KMS-11 (cell line): ENCODE measurements around the gene RAI14.

Source experiments
- H2AFZ ChIP-seq: fragments of 200-600 bp; sonication (generic); 2 replicates; pipeline ENCODE4 v1.6.1; 2016; ENCODE audit warnings: antibody characterized with exemption, mixed run types, low read depth
- H3K27ac ChIP-seq: fragments of 200-600 bp; sonication (generic); 2 replicates; pipeline ENCODE4 v1.6.1; 2016; ENCODE audit warnings: mild to moderate bottlenecking, mixed run types
- H3K27me3 ChIP-seq: fragments of 200-600 bp; sonication (generic); 2 replicates; pipeline ENCODE4 v1.6.1; 2017; ENCODE audit warnings: mild to moderate bottlenecking, low read depth, mixed run types, moderate library complexity; ENCODE audit not compliant: insufficient read depth
- H3K36me3 ChIP-seq: fragments of 200-600 bp; sonication (generic); 2 replicates; pipeline ENCODE4 v1.6.1; 2017; ENCODE audit warnings: mild to moderate bottlenecking, mixed run types; ENCODE audit not compliant: insufficient read depth
- H3K4me1 ChIP-seq: fragments of 200-600 bp; sonication (generic); 2 replicates; pipeline ENCODE4 v1.6.1; 2016; ENCODE audit warnings: mild to moderate bottlenecking, low read depth, mixed run types; ENCODE audit not compliant: poor library complexity, severe bottlenecking
- H3K4me2 ChIP-seq: fragments of 200-600 bp; sonication (generic); 2 replicates; pipeline ENCODE4 v1.7.0; 2016; ENCODE audit warnings: mild to moderate bottlenecking, mixed run types
- H3K4me3 ChIP-seq: fragments of 200-600 bp; sonication (generic); IDR thresholded peaks from 2 replicates; pipeline ENCODE4 v1.6.1; 2017; ENCODE audit warnings: low read depth, low read length, mixed read lengths; ENCODE audit not compliant: insufficient read depth
- H3K79me2 ChIP-seq: fragments of 200-600 bp; sonication (generic); 2 replicates; pipeline ENCODE4 v1.6.1; 2016; ENCODE audit warnings: low read depth, mixed run types; ENCODE audit not compliant: insufficient read depth
- H3K9ac ChIP-seq: fragments of 200-600 bp; sonication (generic); 2 replicates; pipeline ENCODE4 v1.6.1; 2016; ENCODE audit warnings: mild to moderate bottlenecking, mixed run types
- H4K20me1 ChIP-seq: fragments of 200-600 bp; sonication (generic); 2 replicates; pipeline ENCODE4 v1.6.1; 2016; ENCODE audit warnings: mild to moderate bottlenecking, mixed run types; ENCODE audit not compliant: insufficient read depth
- CTCF ChIP-seq: fragments of 200-600 bp; sonication (generic); conservative IDR thresholded peaks from 2 replicates; pipeline ENCODE4 v1.6.1; 2017; ENCODE audit warnings: low read depth, mild to moderate bottlenecking, antibody characterized with exemption, low read length, moderate library complexity, mixed read lengths

Gene RAI14

DNA sequence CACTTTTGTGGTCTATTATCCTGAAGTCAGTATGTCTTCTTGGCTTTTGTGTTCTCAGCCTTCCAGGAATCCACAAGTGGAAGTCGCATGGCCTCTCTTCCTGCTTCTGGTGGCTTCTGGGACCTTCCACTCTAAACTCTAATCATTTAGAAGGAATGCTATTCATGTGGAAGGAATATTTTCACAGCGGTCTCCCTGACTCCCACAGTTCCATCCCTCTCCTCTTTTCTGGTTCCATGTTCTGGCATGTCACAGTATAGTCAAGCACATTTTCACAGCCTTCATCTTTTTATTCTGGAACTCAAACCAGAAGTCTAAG is 7.3 kb upstream of the RAI14 start:
- no peaks in the 10 kb centered on the region for H4K20me1 ChIP-seq
- H3K9ac ChIP-seq = no peak overlapping the region
- no peaks in the 10 kb centered on the region for H3K36me3 ChIP-seq
- H3K27me3 ChIP-seq = no peaks in the 10 kb centered on the region
- no peak overlapping the region for H3K4me3 ChIP-seq
- no peak overlapping the region for H3K27ac ChIP-seq
- H3K79me2 ChIP-seq = no peaks in the 10 kb centered on the region
- TF ChIP-seq CTCF = no peak
- no peak overlapping the region for H2AFZ ChIP-seq
- H3K4me2 ChIP-seq = no peak overlapping the region
- no peaks in the 10 kb centered on the region for H3K4me1 ChIP-seq

GRCh38 chr5:34651791-34652190 is 4.3 kb upstream of the RAI14 start:
- Histone ChIP-seq H3K79me2 (no peaks in the 10 kb centered on the region), H3K27ac (no peak overlapping the region), H2AFZ (no peak overlapping the region), H3K4me2 (no peak overlapping the region), H3K4me1 (no peaks in the 10 kb centered on the region), H3K4me3 (no peak overlapping the region), H4K20me1 (no peaks in the 10 kb centered on the region), H3K27me3 (no peaks in the 10 kb centered on the region), H3K36me3 (no peaks in the 10 kb centered on the region), H3K9ac (no peak overlapping the region)
- TF ChIP-seq CTCF = no peak

DNA sequence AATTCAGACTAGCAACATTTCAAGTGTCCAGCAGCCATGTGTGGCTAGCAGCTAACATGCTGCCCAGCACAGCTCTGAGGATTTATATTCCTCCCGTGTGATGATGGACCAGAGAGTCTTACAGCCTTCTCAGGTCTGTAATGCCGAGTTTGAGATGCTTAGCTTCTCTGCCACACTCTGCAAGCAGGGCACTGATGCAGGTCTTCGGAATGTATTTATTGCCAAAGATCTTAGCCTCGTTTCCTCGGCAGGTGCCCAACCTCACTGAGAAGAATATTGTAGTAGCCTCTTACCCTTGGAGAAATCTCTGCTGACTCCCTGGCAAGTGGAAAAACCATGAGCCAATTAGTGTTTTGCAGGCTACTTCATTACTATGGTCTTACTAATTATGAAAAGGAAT is 3.7 kb upstream of the RAI14 start:
- no peaks in the 10 kb centered on the region for H3K36me3 ChIP-seq
- H3K9ac ChIP-seq = no peak overlapping the region
- H2AFZ ChIP-seq = no peak overlapping the region
- H3K27me3 ChIP-seq = no peaks in the 10 kb centered on the region
- no peak for TF ChIP-seq CTCF
- no peaks in the 10 kb centered on the region for H3K79me2 ChIP-seq
- H4K20me1 ChIP-seq = no peaks in the 10 kb centered on the region
- no peak overlapping the region for H3K4me2 ChIP-seq
- H3K4me1 ChIP-seq = peaks cover 2% of the 10 kb centered on the region
- H3K27ac ChIP-seq = no peak overlapping the region
- no peak overlapping the region for H3K4me3 ChIP-seq

- TF ChIP-seq CTCF = no peak
- H3K9ac ChIP-seq = no peak overlapping the region
- no peak overlapping the region for H3K4me3 ChIP-seq
- H3K36me3 ChIP-seq = no peaks in the 10 kb centered on the region
- H4K20me1 ChIP-seq = no peaks in the 10 kb centered on the region
- H3K27me3 ChIP-seq = no peaks in the 10 kb centered on the region
- no peak overlapping the region for H2AFZ ChIP-seq
- H3K27ac ChIP-seq = no peak overlapping the region
- peaks cover 6% of the 10 kb centered on the region for H3K4me1 ChIP-seq
- no peaks in the 10 kb centered on the region for H3K79me2 ChIP-seq
- no peak overlapping the region for H3K4me2 ChIP-seq
These were observed 3.2 kb upstream of the RAI14 start for GRCh38 chr5:34652914-34653313.

DNA sequence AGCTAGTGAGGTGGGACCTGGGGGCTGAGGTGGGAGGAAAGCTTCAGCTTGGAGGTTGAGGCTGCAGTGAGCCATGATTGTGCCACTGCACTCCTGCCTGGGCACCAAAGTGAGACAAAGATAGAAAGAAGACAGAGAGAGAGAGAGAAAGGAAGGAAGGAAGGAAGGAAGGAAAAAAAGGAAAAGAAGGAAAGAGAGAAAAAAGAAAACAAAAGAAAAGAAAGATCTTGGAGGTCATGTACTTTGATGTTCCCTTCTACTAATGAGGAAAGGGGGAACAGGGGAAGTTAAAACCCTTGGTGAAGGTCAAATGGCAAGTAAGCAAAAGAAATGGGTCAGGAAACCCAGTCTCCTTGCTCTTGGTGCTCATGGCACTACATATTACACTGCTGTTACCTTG is 2.4 kb upstream of the RAI14 start:
- Histone ChIP-seq H3K9ac (no peak overlapping the region), H3K79me2 (no peaks in the 10 kb centered on the region), H3K36me3 (no peaks in the 10 kb centered on the region), H2AFZ (no peak overlapping the region), H4K20me1 (no peaks in the 10 kb centered on the region), H3K4me3 (no peak overlapping the region), H3K4me1 (peaks cover 6% of the 10 kb centered on the region), H3K27ac (no peak overlapping the region), H3K4me2 (no peak overlapping the region), H3K27me3 (no peaks in the 10 kb centered on the region)
- TF ChIP-seq CTCF = no peak
